HFF-Myc (cell line): Measurements from ENCODE around the gene KCTD4.
A peak's percentile ranks its signal among the peaks of the same experiment; 100 is the strongest.

ENCODE experiments used
- DNase-seq: peaks from one replicate; pipeline ENCODE4 v3.0.0-alpha.2; 2011; ENCODE audit warnings: low read depth; ENCODE audit errors: extremely low read depth
- H3K4me3 ChIP-seq: replicated peaks from 2 replicates; pipeline ENCODE4 v1.5.1; 2011; ENCODE audit warnings: low read depth, mild to moderate bottlenecking, control low read depth, low read length
- TF ChIP-seq, protein P1 (sequence below): IDR thresholded peaks from 2 replicates; pipeline ENCODE4 v1.5.1; 2012; ENCODE audit warnings: mild to moderate bottlenecking, low read depth, low read length, control low read depth; ENCODE audit errors: missing control alignments

The KCTD4 gene

DNA sequence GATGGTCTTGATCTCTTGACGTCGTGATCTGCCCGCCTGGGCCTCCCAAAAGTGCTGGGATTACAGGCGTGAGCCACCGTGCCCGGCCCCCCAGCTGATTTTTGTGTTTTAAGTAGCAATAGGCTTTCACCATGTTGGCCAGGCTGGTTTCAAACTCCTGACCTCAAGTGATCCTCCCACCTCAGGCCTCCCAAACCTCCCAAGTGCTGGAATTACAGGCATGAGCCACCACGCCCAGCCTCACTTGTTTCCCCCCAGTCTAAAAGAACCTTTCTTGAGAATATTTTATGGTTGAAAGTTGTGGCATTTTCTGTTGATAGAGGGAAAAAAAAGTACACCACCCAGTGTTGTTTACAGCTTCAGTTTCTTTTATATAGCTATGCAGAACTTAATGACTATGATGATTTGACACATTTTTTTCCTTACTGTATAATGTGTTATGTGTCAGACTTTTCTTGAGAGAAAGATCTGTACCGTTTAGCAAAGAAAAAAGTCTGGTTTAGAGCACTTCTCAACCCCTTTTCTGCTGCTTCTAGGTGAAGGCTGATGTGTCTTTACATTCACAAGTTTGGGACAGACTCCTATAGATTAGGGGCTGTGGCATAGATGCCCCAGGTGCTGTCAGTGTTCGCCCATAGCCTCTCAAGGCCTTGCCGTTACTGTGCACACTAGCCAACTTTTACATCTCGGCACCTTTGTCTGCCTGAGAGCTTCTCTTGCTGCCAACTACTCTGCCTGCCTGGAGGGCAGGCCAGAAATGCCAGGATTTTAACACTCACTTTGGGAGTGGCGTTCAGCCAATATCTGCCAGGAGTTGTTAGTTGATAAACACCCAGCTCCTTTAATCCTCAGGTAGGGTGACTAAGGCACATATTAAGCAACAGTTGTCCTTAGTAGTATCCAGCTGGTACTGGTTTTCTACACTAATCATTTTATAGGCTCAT is 33.0 kb downstream of the KCTD4 start:
- no peak overlapping the region for H3K4me3 ChIP-seq
- no peak for DNase-seq
- TF ChIP-seq, protein P1, sequence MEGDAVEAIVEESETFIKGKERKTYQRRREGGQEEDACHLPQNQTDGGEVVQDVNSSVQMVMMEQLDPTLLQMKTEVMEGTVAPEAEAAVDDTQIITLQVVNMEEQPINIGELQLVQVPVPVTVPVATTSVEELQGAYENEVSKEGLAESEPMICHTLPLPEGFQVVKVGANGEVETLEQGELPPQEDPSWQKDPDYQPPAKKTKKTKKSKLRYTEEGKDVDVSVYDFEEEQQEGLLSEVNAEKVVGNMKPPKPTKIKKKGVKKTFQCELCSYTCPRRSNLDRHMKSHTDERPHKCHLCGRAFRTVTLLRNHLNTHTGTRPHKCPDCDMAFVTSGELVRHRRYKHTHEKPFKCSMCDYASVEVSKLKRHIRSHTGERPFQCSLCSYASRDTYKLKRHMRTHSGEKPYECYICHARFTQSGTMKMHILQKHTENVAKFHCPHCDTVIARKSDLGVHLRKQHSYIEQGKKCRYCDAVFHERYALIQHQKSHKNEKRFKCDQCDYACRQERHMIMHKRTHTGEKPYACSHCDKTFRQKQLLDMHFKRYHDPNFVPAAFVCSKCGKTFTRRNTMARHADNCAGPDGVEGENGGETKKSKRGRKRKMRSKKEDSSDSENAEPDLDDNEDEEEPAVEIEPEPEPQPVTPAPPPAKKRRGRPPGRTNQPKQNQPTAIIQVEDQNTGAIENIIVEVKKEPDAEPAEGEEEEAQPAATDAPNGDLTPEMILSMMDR = no peak

DNA sequence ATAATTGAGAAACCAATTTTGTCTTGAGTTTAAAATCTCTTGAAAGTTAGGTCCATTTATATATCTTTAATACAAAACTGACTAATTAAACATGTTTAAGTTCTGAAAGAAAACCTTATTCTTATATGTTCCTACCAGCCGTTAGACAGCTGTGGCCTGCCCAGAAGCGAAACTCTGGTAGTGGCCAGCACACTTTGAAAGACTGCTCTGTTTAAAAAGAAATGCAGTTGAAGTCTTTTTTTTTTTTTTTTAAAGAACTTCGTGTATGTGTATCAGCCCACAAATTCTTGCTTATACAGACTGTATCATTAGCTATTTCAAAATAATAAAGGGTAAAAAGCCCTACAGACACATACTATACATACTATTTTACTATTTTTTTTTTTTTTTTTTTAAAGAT is 34.0 kb downstream of the KCTD4 start:
- TF ChIP-seq, protein P1 = no peak
- no peak overlapping the region for H3K4me3 ChIP-seq
- DNase-seq = no peak

DNA sequence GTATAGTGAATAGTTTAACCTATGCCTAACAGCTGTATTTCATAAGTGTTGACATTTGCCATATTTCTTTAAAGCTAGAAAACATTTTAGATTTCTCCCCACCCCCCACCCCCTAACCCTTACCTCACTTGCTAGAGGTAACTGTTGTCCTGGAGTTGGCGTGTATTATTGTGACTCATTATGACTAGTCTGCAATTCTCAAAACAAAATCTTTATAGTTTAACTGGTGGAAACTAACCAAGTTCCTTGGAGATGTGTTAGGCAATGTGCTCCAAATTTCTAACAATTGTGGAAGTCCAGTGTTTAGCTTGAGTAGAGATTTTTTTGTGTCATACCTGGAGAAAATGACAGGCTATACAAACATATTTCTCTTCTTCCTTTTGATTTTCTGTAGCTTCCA is 38.0 kb downstream of the KCTD4 start:
- DNase-seq = peak; percentile 53
- TF ChIP-seq, protein P1 = no peak
- H3K4me3 ChIP-seq = no peak overlapping the region

DNA sequence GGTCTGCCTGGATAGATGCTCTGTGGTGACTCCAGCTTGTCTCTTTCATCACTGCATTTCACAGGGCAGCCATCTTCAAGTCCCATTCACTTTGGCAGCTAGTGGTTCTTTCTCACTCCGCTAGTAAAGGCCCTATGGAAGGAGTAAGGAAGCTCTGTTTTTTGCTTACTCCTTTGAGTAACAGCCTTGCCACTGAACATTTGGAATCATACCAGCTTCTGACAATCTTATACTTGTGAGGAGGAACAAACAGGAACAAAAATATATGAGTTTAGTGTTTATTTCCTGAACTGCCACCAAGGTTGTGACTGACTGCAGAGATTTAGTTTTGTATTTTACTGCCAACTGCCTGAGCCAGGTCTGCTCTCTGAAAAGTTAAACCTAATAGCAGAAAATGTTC is 38.7 kb downstream of the KCTD4 start:
- no peak overlapping the region for H3K4me3 ChIP-seq
- TF ChIP-seq, protein P1 = no peak
- DNase-seq = no peak

DNA sequence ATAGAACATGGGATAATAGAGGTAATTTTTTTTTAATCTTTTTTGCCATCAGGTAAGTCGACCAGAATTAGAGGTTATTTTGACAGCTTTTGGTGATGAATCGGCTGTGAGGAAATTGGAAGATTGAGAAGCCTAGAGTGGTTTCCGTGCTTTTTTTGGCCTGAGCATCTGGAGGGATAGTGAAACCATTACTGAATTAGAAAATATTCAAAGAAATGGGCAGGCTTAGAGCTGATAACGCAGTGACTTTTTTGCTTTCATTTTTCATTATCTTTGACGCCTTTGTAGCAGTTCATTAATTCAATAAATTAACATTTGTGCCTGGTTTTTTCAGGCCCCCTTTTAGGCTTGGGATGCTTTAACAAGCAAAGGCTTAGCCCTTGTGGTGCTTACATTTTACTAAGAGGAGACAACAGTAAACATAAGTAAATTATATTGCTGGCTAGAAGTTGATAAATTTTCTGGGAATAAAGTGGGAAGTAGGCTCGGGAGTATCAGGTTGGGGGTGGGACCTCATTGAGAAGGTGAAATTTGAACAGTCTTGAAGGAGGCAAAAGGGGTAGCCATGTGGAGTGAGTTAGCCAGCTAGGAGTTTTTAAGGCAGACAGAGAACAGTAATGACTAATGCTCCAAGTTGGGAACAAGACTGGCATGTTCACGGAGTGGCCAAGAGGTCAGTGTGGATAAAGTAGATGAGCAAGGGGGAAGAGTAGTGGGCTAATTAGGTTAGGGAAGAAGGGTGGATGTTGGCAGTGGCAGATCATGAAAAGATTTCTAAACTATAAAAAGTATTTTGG is 44.1 kb downstream of the KCTD4 start:
- no peak overlapping the region for H3K4me3 ChIP-seq
- no peak for DNase-seq
- TF ChIP-seq, protein P1 = no peak

DNA sequence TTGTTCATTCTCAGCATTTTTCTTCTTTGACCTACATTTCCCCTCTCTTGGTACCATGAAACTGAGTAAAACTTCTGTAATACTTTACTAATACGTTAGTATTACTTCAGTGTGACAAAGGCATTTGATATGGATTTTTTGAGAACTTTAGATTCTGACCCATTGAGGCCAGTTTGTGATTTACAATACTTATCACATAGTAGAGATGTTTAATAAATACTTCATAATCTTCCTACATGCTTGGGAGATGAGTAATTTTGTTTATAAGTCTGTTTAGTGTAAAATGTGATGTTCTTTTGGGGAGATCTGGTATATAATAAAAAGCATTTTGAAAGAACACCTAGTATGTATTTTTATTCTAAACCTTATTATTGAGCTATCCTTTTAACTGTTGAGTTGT is 50.9 kb downstream of the KCTD4 start:
- H3K4me3 ChIP-seq = no peak overlapping the region
- TF ChIP-seq, protein P1 = no peak

More for the DNA sequence above, 50.9 kb downstream of the KCTD4 start:
- no peak for DNase-seq
